GM23338 (cell line): ENCODE data around the gene ADORA3. TPM values are rescaled to one million over a fixed set of nuclear protein-coding genes. Genes with fewer than 3 reads are reported as not detected.
A peak's percentile ranks its signal among the peaks of the same experiment; 100 is the strongest.

Experiments used
- ATAC-seq: fragments of 200-7000 bp; cut with Tn5 transposase; 3 replicates; pipeline ENCODE4 v1.9.1; 2020
- DNase-seq: peaks from one replicate; pipeline ENCODE4 v3.0.0-alpha.2; 2015; ENCODE audit warnings: low spot score
- H2AFZ ChIP-seq: fragments of 200-600 bp; sonication (generic); 2 replicates; pipeline ENCODE4 v1.8.0; 2016; ENCODE audit warnings: antibody characterized with exemption, mild to moderate bottlenecking, moderate library complexity
- H3F3A ChIP-seq: fragments of 200-600 bp; sonication (generic); replicated peaks from 2 replicates; pipeline ENCODE4 v1.8.0; 2017; ENCODE audit warnings: antibody characterized with exemption, mixed run types, low read depth
- H3K27ac ChIP-seq: fragments of 200-600 bp; sonication (generic); 2 replicates; pipeline ENCODE4 v1.6.1; 2016; ENCODE audit warnings: low read depth
- H3K27me3 ChIP-seq: fragments of 200-600 bp; sonication (generic); 2 replicates; pipeline ENCODE4 v1.8.0; 2016; ENCODE audit warnings: mild to moderate bottlenecking, mixed run types, moderate library complexity; ENCODE audit not compliant: insufficient read depth
- H3K36me3 ChIP-seq: fragments of 200-600 bp; sonication (generic); 2 replicates; pipeline ENCODE4 v1.8.0; 2016; ENCODE audit warnings: mild to moderate bottlenecking; ENCODE audit not compliant: insufficient read depth
- H3K4me1 ChIP-seq: fragments of 200-600 bp; sonication (generic); 2 replicates; pipeline ENCODE4 v1.8.0; 2016; ENCODE audit warnings: mild to moderate bottlenecking, moderate library complexity; ENCODE audit not compliant: insufficient read depth
- H3K4me2 ChIP-seq: fragments of 200-600 bp; sonication (generic); 2 replicates; pipeline ENCODE4 v1.7.1; 2017; ENCODE audit warnings: mixed run types
- H3K4me3 ChIP-seq: fragments of 200-600 bp; sonication (generic); 2 replicates; pipeline ENCODE4 v1.6.1; 2016; ENCODE audit warnings: mixed run types
- H3K79me2 ChIP-seq: fragments of 200-600 bp; sonication (generic); replicated peaks from 2 replicates; pipeline ENCODE4 v1.8.0; 2017; ENCODE audit warnings: mild to moderate bottlenecking; ENCODE audit not compliant: insufficient read depth
- H3K9me2 ChIP-seq: fragments of 200-600 bp; sonication (generic); 2 replicates; pipeline ENCODE4 v1.8.0; 2017; ENCODE audit not compliant: insufficient read depth
- H4K20me1 ChIP-seq: fragments of 200-600 bp; sonication (generic); replicated peaks from 2 replicates; pipeline ENCODE4 v1.8.0; 2017; ENCODE audit warnings: mild to moderate bottlenecking; ENCODE audit not compliant: insufficient read depth
- H3K27ac Mint-ChIP-seq: 2 replicates; pipeline ENCODE4 v1.8.0; 2020; ENCODE audit warnings: inconsistent platforms, mild to moderate bottlenecking, moderate library complexity, mixed read lengths
- H3K27me3 Mint-ChIP-seq: 3 replicates; pipeline ENCODE4 v1.8.0; 2022; ENCODE audit warnings: low read depth, mild to moderate bottlenecking, moderate library complexity, mixed read lengths, inconsistent platforms; ENCODE audit not compliant: insufficient read depth, poor library complexity
- H3K36me3 Mint-ChIP-seq: 3 replicates; pipeline ENCODE4 v1.8.0; 2021; ENCODE audit warnings: low read depth, mild to moderate bottlenecking, inconsistent platforms, moderate library complexity, mixed read lengths
- H3K4me1 Mint-ChIP-seq: 3 replicates; pipeline ENCODE4 v1.8.0; 2020; ENCODE audit warnings: mild to moderate bottlenecking, inconsistent platforms, mixed read lengths
- H3K4me3 Mint-ChIP-seq: 3 replicates; pipeline ENCODE4 v1.8.0; 2021; ENCODE audit warnings: moderate library complexity, mild to moderate bottlenecking, inconsistent platforms, mixed read lengths
- H3K9me3 Mint-ChIP-seq: 3 replicates; pipeline ENCODE4 v1.8.0; 2020; ENCODE audit warnings: moderate library complexity, mild to moderate bottlenecking, inconsistent platforms, mixed read lengths
- ETS1 ChIP-seq: IDR thresholded peaks from 2 replicates; pipeline ENCODE4 v1.6.1; 2016; ENCODE audit warnings: antibody characterized with exemption
- EZH2phosphoT487 ChIP-seq: fragments of 200-600 bp; sonication (generic); IDR thresholded peaks from one replicate; pipeline ENCODE4 v1.8.1; 2018; ENCODE audit warnings: antibody characterized with exemption; ENCODE audit not compliant: unreplicated experiment
- JUNB ChIP-seq: IDR thresholded peaks from one replicate; pipeline ENCODE4 v1.6.1; 2016; ENCODE audit warnings: antibody characterized with exemption; ENCODE audit not compliant: unreplicated experiment
- NANOG ChIP-seq: IDR thresholded peaks from 2 replicates; pipeline ENCODE4 v1.6.1; 2016; ENCODE audit warnings: antibody characterized with exemption, borderline replicate concordance
- POLR2AphosphoS5 ChIP-seq: IDR thresholded peaks from 2 replicates; pipeline ENCODE4 v1.6.1; 2016; ENCODE audit warnings: antibody characterized with exemption, low read depth
- STAT1 ChIP-seq: IDR thresholded peaks from one replicate; pipeline ENCODE4 v1.6.1; 2016; ENCODE audit warnings: antibody characterized with exemption; ENCODE audit not compliant: unreplicated experiment
- ZNF114 ChIP-seq: fragments of 250-450 bp; sonication (Bioruptor Pico); IDR thresholded peaks from 2 replicates; pipeline ENCODE4 v1.5.0; 2020; ENCODE audit warnings: mild to moderate bottlenecking, moderate library complexity
- ZNF331 ChIP-seq: fragments of 250-450 bp; sonication (Bioruptor Pico); IDR thresholded peaks from 2 replicates; pipeline ENCODE4 v1.5.0; 2020; ENCODE audit warnings: low read depth, mild to moderate bottlenecking, moderate library complexity
- ZNF462 ChIP-seq: fragments of 250-450 bp; sonication (Bioruptor Pico); IDR thresholded peaks from 2 replicates; pipeline ENCODE4 v1.5.0; 2020; ENCODE audit warnings: mild to moderate bottlenecking, moderate library complexity
- polyA plus RNA-seq: library from polyadenylated mRNA; unstranded; fragments of >200 nt; fragmentation: Nextera tagmentation; extraction: Ambion mirVana; gene quantifications from 2 replicates; pipeline ENCODE4 v1.2.1, GENCODE V29; 2016
- total RNA-seq: library from RNA; depleted of rRNA; stranded (reverse); fragments of >200 nt; shearing (Covaris generic); gene quantifications from 2 replicates; pipeline ENCODE4 v1.2.3, GENCODE V29; 2014
- TF ChIP-seq, protein P1 (sequence below): IDR thresholded peaks from one replicate; pipeline ENCODE4 v1.6.1; 2018; ENCODE audit warnings: antibody characterized with exemption; ENCODE audit not compliant: unreplicated experiment

ADORA3 gene
- total and polyA plus RNA-seq, 2 experiments from 2014 or later = not detected

GRCh38 chr1:111491070-111491469 lies 12.4 kb downstream of the ADORA3 start:
- no peak overlapping the region for H3K27ac ChIP-seq
- H3F3A ChIP-seq = no peaks in the 10 kb centered on the region
- H3K4me2 ChIP-seq = no peak overlapping the region
- Mint-ChIP-seq H3K4me3 (no peak overlapping the region), H3K27ac (no peak overlapping the region), H3K27me3 (peaks cover 3% of the 10 kb centered on the region), H3K4me1 (peaks cover 5% of the 10 kb centered on the region; the same call in 2 of the 3 replicates), H3K36me3 (no peaks in the 10 kb centered on the region), H3K9me3 (peaks cover 3% of the 10 kb centered on the region; the same call in 2 of the 3 replicates)
- no peaks in the 10 kb centered on the region for H3K79me2 ChIP-seq
- no peak overlapping the region; the same call in 1 of the 2 replicates for H2AFZ ChIP-seq
- TF ChIP-seq ZNF114 (no peak), ZNF331 (CRISPR knock-in tag) (no peak), JUNB (no peak), ZNF462 (no peak)
- no peaks in the 10 kb centered on the region for H4K20me1 ChIP-seq
- no peaks in the 10 kb centered on the region for H3K4me1 ChIP-seq
- H3K4me3 ChIP-seq = no peak overlapping the region
- DNase-seq (no peak), ATAC-seq (no peak)
- H3K27me3 ChIP-seq = no peaks in the 10 kb centered on the region
- H3K9me2 ChIP-seq = peaks cover 5% of the 10 kb centered on the region; the same call in 1 of the 2 replicates
- no peaks in the 10 kb centered on the region for H3K36me3 ChIP-seq

GRCh38 chr1:111490220-111490619 lies 13.2 kb downstream of the ADORA3 start:
- Histone ChIP-seq H3K4me3 (no peak overlapping the region), H4K20me1 (no peaks in the 10 kb centered on the region), H3K4me2 (no peak overlapping the region), H3K79me2 (no peaks in the 10 kb centered on the region), H3K27ac (no peak overlapping the region), H3K9me2 (peaks cover 5% of the 10 kb centered on the region; the same call in 1 of the 2 replicates), H3K27me3 (no peaks in the 10 kb centered on the region), H3K36me3 (no peaks in the 10 kb centered on the region), H3F3A (no peaks in the 10 kb centered on the region), H3K4me1 (no peaks in the 10 kb centered on the region), H2AFZ (peak overlapping the region; percentile 72)
- Mint-ChIP-seq H3K4me3 (no peak overlapping the region), H3K27me3 (peaks cover 3% of the 10 kb centered on the region), H3K4me1 (peaks cover 5% of the 10 kb centered on the region; the same call in 2 of the 3 replicates), H3K9me3 (no peaks in the 10 kb centered on the region; the same call in 2 of the 3 replicates), H3K27ac (no peak overlapping the region), H3K36me3 (no peaks in the 10 kb centered on the region)
- DNase-seq = no peak
- no peak for ATAC-seq
- TF ChIP-seq ZNF331 (CRISPR knock-in tag) = no peak
- no peak for TF ChIP-seq EZH2phosphoT487
- no peak for TF ChIP-seq NANOG
- TF ChIP-seq, protein P1, sequence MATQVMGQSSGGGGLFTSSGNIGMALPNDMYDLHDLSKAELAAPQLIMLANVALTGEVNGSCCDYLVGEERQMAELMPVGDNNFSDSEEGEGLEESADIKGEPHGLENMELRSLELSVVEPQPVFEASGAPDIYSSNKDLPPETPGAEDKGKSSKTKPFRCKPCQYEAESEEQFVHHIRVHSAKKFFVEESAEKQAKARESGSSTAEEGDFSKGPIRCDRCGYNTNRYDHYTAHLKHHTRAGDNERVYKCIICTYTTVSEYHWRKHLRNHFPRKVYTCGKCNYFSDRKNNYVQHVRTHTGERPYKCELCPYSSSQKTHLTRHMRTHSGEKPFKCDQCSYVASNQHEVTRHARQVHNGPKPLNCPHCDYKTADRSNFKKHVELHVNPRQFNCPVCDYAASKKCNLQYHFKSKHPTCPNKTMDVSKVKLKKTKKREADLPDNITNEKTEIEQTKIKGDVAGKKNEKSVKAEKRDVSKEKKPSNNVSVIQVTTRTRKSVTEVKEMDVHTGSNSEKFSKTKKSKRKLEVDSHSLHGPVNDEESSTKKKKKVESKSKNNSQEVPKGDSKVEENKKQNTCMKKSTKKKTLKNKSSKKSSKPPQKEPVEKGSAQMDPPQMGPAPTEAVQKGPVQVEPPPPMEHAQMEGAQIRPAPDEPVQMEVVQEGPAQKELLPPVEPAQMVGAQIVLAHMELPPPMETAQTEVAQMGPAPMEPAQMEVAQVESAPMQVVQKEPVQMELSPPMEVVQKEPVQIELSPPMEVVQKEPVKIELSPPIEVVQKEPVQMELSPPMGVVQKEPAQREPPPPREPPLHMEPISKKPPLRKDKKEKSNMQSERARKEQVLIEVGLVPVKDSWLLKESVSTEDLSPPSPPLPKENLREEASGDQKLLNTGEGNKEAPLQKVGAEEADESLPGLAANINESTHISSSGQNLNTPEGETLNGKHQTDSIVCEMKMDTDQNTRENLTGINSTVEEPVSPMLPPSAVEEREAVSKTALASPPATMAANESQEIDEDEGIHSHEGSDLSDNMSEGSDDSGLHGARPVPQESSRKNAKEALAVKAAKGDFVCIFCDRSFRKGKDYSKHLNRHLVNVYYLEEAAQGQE = no peak
- TF ChIP-seq ETS1 = no peak
- TF ChIP-seq ZNF114 = no peak
- TF ChIP-seq STAT1 = no peak
- no peak for TF ChIP-seq POLR2AphosphoS5
